ENCODE results near the gene FOXF1. TPM values are rescaled to one million over a fixed set of nuclear protein-coding genes. Genes with fewer than 3 reads are reported as not detected.

The FOXF1 gene
- total RNA-seq, 1 donor from 2014 or later: not detected

DNA sequence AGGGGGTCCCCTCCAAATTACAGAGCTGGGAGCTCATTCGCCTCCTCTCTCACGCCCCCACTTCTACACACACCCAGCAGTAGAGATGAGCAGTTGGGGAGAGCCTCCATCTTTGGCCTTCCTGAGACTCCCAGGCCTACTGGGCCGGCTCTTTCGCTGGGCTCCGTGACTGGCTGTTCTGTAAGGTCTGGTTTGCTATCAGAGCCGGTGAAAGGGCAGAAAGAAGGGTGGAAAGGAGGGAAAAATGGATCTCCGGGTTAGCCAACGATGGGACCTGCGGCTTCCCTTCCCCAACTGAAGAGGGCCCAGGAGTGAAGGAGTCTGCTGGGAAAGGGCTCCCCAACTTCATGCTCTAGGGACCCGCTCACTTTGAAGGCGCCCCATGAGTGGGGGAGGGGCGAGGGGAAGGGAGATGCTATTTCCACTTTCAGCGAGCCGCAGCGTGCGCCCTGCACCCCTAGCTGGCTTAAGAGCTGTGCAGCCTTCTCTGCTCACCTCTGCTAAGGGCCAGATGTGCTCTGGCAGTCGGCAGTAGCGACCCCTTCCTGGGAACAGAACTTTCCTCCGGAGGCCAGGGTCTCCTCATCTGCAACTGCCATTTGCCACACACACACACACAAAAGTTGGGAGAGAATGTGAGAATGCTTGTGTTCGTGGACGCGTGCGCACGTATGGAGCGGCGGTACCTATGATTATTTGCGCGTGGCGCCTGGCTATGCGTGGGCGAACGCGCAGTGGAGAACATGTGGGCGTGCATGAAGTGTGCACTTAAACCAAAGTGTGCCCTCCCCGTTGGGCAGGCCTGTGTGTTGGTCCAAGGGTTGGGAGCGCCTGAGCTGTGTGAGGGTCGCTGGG is 2.9 kb upstream of the FOXF1 start:
- H3K4me1 Mint-ChIP-seq: peaks cover 24% of the 10 kb centered on the region
- peak overlapping the region; percentile 79 for H3K4me3 Mint-ChIP-seq
- no peaks in the 10 kb centered on the region for H3K79me2 ChIP-seq (ENCODE audit: low read depth)
- H2AFZ ChIP-seq (replicated peaks): no peak overlapping the region
- H3K36me3 Mint-ChIP-seq: no peaks in the 10 kb centered on the region
- H3K27me3 Mint-ChIP-seq (ENCODE audit: insufficient read depth, low read depth): peaks cover 70% of the 10 kb centered on the region
- H4K20me1 ChIP-seq (ENCODE audit: low read depth): peaks cover 98% of the 10 kb centered on the region
- H3K27ac Mint-ChIP-seq: no peak overlapping the region
- H3K27ac ChIP-seq: no peak overlapping the region
- H3K9me3 ChIP-seq (ENCODE audit: low read depth): no peaks in the 10 kb centered on the region
- H3K36me3 ChIP-seq: no peaks in the 10 kb centered on the region
- H3K4me1 ChIP-seq: peaks cover 11% of the 10 kb centered on the region
- H3K4me2 ChIP-seq: no peak overlapping the region
- no peak for DNase-seq (ENCODE audit: low spot score)
- no peak overlapping the region for H3K4me3 ChIP-seq
- peaks cover 18% of the 10 kb centered on the region for H3F3A ChIP-seq (ENCODE audit: low read depth)
- H3K9me3 Mint-ChIP-seq: no peaks in the 10 kb centered on the region
- peaks cover 100% of the 10 kb centered on the region for H3K27me3 ChIP-seq
- H3K9ac ChIP-seq: no peak overlapping the region
- peak; percentile 65 for TF ChIP-seq EZH2phosphoT487 (IDR thresholded peaks at IDR 0.05)
- TF ChIP-seq EZH2 (IDR thresholded peaks at IDR 0.05): peak; percentile 70
- TF ChIP-seq, protein P1, sequence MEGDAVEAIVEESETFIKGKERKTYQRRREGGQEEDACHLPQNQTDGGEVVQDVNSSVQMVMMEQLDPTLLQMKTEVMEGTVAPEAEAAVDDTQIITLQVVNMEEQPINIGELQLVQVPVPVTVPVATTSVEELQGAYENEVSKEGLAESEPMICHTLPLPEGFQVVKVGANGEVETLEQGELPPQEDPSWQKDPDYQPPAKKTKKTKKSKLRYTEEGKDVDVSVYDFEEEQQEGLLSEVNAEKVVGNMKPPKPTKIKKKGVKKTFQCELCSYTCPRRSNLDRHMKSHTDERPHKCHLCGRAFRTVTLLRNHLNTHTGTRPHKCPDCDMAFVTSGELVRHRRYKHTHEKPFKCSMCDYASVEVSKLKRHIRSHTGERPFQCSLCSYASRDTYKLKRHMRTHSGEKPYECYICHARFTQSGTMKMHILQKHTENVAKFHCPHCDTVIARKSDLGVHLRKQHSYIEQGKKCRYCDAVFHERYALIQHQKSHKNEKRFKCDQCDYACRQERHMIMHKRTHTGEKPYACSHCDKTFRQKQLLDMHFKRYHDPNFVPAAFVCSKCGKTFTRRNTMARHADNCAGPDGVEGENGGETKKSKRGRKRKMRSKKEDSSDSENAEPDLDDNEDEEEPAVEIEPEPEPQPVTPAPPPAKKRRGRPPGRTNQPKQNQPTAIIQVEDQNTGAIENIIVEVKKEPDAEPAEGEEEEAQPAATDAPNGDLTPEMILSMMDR (IDR thresholded peaks at IDR 0.05): no peak

DNA sequence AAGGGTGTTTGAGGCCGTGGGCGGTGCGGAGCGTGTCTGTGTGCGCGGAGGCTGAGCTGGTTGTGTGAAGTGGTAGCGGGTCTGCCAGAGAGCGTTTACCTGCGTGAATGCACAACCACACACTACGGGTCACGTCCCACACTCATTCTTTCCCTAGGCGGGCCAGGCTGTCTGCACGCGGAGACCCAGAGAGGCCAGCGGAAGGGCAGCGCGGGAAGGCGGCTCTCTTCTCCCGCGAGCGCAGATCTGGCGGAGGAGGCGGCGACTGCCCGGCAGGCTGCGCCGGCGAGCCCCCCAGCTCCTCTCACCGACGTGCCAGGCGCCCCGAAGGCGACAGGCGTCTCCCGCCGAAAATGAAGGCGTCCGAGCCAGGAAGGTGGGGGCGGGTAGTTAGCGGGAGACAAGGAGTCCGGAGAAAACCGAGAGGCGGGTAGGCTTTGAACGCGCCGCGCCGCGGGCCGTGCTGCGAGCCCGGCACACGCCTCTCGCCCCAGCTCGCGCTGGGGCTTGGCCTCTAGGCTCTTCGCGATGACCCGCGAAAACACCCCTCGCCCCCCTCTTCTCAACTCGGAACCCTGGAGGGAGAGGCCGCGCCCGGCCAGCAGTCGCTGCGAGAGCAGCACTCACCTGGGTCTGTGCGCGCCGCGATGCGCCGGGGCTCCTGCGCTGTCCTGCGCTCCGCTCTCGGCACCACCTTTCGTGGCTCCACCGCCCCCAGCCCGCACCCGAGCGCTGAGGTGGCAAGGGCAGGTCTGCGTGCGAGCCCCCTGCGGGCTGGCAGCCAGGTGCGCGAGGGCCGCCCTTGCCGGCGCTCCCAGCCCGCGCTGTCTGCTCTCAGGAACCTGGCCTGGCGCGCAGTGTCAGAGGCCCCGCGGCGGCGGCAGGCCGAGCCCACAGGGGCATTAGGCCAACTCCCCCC is 2.0 kb upstream of the FOXF1 start:
- Mint-ChIP-seq H3K4me1 (peaks cover 26% of the 10 kb centered on the region), H3K4me3 (peak overlapping the region; percentile 79), H3K27me3 (ENCODE audit: insufficient read depth, low read depth) (peaks cover 70% of the 10 kb centered on the region), H3K9me3 (no peaks in the 10 kb centered on the region), H3K27ac (no peak overlapping the region), H3K36me3 (no peaks in the 10 kb centered on the region)
- Histone ChIP-seq H4K20me1 (ENCODE audit: low read depth) (peaks cover 98% of the 10 kb centered on the region), H3K9ac (no peak overlapping the region), H3K4me3 (peak overlapping the region; percentile 1), H3K79me2 (ENCODE audit: low read depth) (no peaks in the 10 kb centered on the region), H3K27me3 (peaks cover 100% of the 10 kb centered on the region), H3K9me3 (ENCODE audit: low read depth) (no peaks in the 10 kb centered on the region), H3K36me3 (no peaks in the 10 kb centered on the region), H3K4me2 (peak overlapping the region; percentile 89), H2AFZ (replicated peaks) (no peak overlapping the region), H3K4me1 (peaks cover 11% of the 10 kb centered on the region), H3K27ac (no peak overlapping the region), H3F3A (ENCODE audit: low read depth) (peaks cover 25% of the 10 kb centered on the region)
- peak; percentile 93 for TF ChIP-seq EZH2phosphoT487 (IDR thresholded peaks at IDR 0.05)
- peak; percentile 99 for TF ChIP-seq EZH2 (IDR thresholded peaks at IDR 0.05)
- TF ChIP-seq, protein P1 (IDR thresholded peaks at IDR 0.05): no peak
- peak; percentile 63 for DNase-seq (ENCODE audit: low spot score)

DNA sequence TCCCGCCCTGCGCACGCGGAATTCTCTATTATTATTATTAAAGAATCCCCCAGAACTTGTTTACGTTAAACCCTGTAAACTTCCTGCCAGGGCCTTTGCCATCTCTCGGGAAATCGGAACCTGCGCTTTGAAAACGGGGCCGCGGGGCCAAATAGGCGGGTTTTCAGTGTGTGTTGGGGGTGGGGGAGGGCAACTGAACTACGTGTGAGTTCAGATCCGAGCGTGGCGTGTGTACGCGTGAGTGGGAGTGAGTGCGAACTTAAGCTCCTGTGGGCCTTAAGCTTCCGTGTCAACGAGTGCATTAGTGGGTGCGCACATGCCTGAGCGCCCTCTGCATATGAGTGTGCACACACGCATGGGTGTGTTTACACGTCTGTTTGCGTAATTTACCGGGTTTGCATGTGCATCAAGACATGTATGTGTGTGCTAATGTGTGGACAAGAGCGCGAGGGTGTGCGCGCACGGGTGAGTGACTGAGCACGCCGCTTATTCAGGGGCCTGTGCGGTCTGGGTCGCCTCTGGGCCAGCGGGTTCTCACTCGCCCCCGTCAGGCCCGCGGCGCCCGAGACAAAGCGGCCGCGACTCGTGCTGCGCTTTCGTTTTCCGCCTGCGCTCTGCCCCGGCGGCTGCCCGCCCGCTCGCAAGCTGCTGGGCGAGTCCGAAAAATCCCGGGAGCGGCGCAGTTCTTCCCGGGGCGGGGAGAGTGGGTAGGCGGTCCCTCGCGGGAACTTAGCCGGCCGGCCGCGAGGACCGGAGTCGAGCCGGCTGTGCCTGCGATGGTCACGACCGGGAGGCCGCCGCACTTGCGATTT is 1.2 kb upstream of the FOXF1 start:
- peaks cover 100% of the 10 kb centered on the region for H3K27me3 ChIP-seq
- no peaks in the 10 kb centered on the region for H3K36me3 Mint-ChIP-seq
- H3K27ac ChIP-seq: no peak overlapping the region
- peaks cover 27% of the 10 kb centered on the region for H3F3A ChIP-seq (ENCODE audit: low read depth)
- H3K27ac Mint-ChIP-seq: no peak overlapping the region
- peak; percentile 80 for DNase-seq (ENCODE audit: low spot score)
- peak overlapping the region; percentile 89 for H3K4me2 ChIP-seq
- H3K9me3 ChIP-seq (ENCODE audit: low read depth): no peaks in the 10 kb centered on the region
- no peak overlapping the region for H3K9ac ChIP-seq
- peaks cover 98% of the 10 kb centered on the region for H4K20me1 ChIP-seq (ENCODE audit: low read depth)
- no peaks in the 10 kb centered on the region for H3K79me2 ChIP-seq (ENCODE audit: low read depth)
- H3K4me1 ChIP-seq: peaks cover 11% of the 10 kb centered on the region
- peak overlapping the region; percentile 80 for H3K4me3 Mint-ChIP-seq
- peak overlapping the region; percentile 54 for H3K4me3 ChIP-seq
- peaks cover 26% of the 10 kb centered on the region for H3K4me1 Mint-ChIP-seq
- TF ChIP-seq EZH2phosphoT487 (IDR thresholded peaks at IDR 0.05) (peak; percentile 94), EZH2 (IDR thresholded peaks at IDR 0.05) (peak; percentile 86)
- TF ChIP-seq, protein P1 (IDR thresholded peaks at IDR 0.05): no peak
- no peaks in the 10 kb centered on the region for H3K36me3 ChIP-seq
- H3K27me3 Mint-ChIP-seq (ENCODE audit: insufficient read depth, low read depth): peaks cover 69% of the 10 kb centered on the region
- H2AFZ ChIP-seq (replicated peaks): peak overlapping the region; percentile 66
- H3K9me3 Mint-ChIP-seq: no peaks in the 10 kb centered on the region

Data from neural progenitor cell (in vitro differentiated cells).